OCI-LY7 (cell line): ENCODE data around the gene MAST2. TPM values are rescaled to one million over a fixed set of nuclear protein-coding genes. Genes with fewer than 3 reads are reported as not detected.

Experiments used
- BruUV-seq: library from RNA; stranded (reverse); fragments of 400-500 nt; replicated peaks from 2 replicates; lab custom pipeline; 2021; lab: Mats Ljungman, UMichigan
- CTCF ChIA-PET: fragments of 300-600 bp; sonication (Branson Sonifier 250); formaldehyde crosslinking; loops from one replicate; lab custom pipeline; 2022; ENCODE audit warnings: antibody characterized with exemption; ENCODE audit not compliant: unreplicated experiment; lab: Charles Lee
- POLR2A ChIA-PET: fragments of 300-600 bp; sonication (Branson Sonifier 250); formaldehyde crosslinking; loops from one replicate; lab custom pipeline; 2022; ENCODE audit warnings: antibody characterized with exemption; lab: Charles Lee
- DNase-seq: peaks from one replicate; pipeline ENCODE4 v3.0.0-alpha.2; 2015; ENCODE audit warnings: low spot score
- H2AFZ ChIP-seq: fragments of 200-600 bp; sonication (generic), shearing (Covaris generic); 2 replicates; pipeline ENCODE4 v1.6.1; 2014; ENCODE audit warnings: mild to moderate bottlenecking, antibody characterized with exemption, low read length, moderate library complexity
- H3K27ac ChIP-seq: fragments of 200-600 bp; sonication (generic); 2 replicates; pipeline ENCODE4 v1.5.1; 2014; ENCODE audit warnings: mixed run types, low read depth, mild to moderate bottlenecking, moderate library complexity, low read length, inconsistent platforms; ENCODE audit not compliant: poor library complexity, severe bottlenecking
- H3K36me3 ChIP-seq: fragments of 200-600 bp; sonication (generic); 2 replicates; pipeline ENCODE4 v1.6.1; 2014; ENCODE audit warnings: mild to moderate bottlenecking, antibody characterized with exemption, low read length, moderate library complexity, mixed read lengths; ENCODE audit not compliant: insufficient read depth
- H3K4me1 ChIP-seq: fragments of 200-600 bp; sonication (generic); 2 replicates; pipeline ENCODE4 v1.5.1; 2014; ENCODE audit warnings: mild to moderate bottlenecking, low read length; ENCODE audit not compliant: insufficient read depth, poor library complexity, severe bottlenecking
- H3K4me2 ChIP-seq: fragments of 200-600 bp; sonication (generic); 2 replicates; pipeline ENCODE4 v1.6.1; 2014; ENCODE audit warnings: mild to moderate bottlenecking, low read length
- H3K4me3 ChIP-seq: fragments of 200-600 bp; sonication (generic); 2 replicates; pipeline ENCODE4 v1.5.1; 2014; ENCODE audit warnings: mild to moderate bottlenecking, low read depth, low read length; ENCODE audit not compliant: poor library complexity, severe bottlenecking
- H3K79me2 ChIP-seq: fragments of 200-600 bp; sonication (generic); 2 replicates; pipeline ENCODE4 v1.6.1; 2016; ENCODE audit warnings: low read depth, mild to moderate bottlenecking, low read length, moderate library complexity, mixed read lengths; ENCODE audit not compliant: insufficient read depth
- H3K9me2 ChIP-seq: fragments of 200-600 bp; sonication (generic); 2 replicates; pipeline ENCODE4 v1.6.1; 2016; ENCODE audit warnings: mild to moderate bottlenecking, low read length, mixed read lengths; ENCODE audit not compliant: insufficient read depth
- H3K9me3 ChIP-seq: fragments of 200-600 bp; sonication (generic); 2 replicates; pipeline ENCODE4 v1.6.1; 2014; ENCODE audit warnings: mild to moderate bottlenecking, mixed run types, low read length, mixed read lengths
- H4K20me1 ChIP-seq: fragments of 200-600 bp; sonication (generic); 2 replicates; pipeline ENCODE4 v1.6.1; 2014; ENCODE audit warnings: mild to moderate bottlenecking, antibody characterized with exemption, low read length, moderate library complexity, mixed read lengths; ENCODE audit not compliant: insufficient read depth
- CTCF ChIP-seq: fragments of 200-600 bp; sonication (generic); conservative IDR thresholded peaks from 2 replicates; pipeline ENCODE4 v1.5.1; 2014; ENCODE audit warnings: mild to moderate bottlenecking, antibody characterized with exemption, low read length, moderate library complexity, mixed read lengths
- EZH2phosphoT487 ChIP-seq: fragments of 200-600 bp; sonication (generic); IDR thresholded peaks from 2 replicates; pipeline ENCODE4 v1.6.1; 2018; ENCODE audit warnings: low read depth, borderline replicate concordance, mild to moderate bottlenecking, mixed run types, antibody characterized with exemption, low read length, moderate library complexity, mixed read lengths
- intact Hi-C: fragments of 100-400 bp; cut with micrococcal nuclease; formaldehyde crosslinking; loops from one replicate; pipeline ENCODE4 v1.10.0; 2022; ENCODE audit not compliant: unreplicated experiment
- total RNA-seq, 2 experiments: library from RNA; depleted of rRNA in 1 of 2; stranded (reverse); fragments of >200 nt in 1 of 2; shearing (Covaris generic) in 1 of 2; gene quantifications; 2 replicates each; pipeline ENCODE4 v1.2.3, GENCODE V29; 2014 to 2022

MAST2 gene
- total RNA-seq, 2 experiments from 2014 or later: 32.1 to 67.2 TPM

- H3K27ac ChIP-seq: no peak overlapping the region
- POLR2A ChIA-PET: interaction anchor here (0.7 kb wide), 1 partner anchor 112 kb away, joined by 3 read pairs; no protein-coding TSS in a partner anchor
- H3K36me3 ChIP-seq: no peaks in the 10 kb centered on the region
- no peak for TF ChIP-seq CTCF
- no peak for TF ChIP-seq EZH2phosphoT487
- no peak overlapping the region for H3K4me3 ChIP-seq
- H3K9me3 ChIP-seq: no peaks in the 10 kb centered on the region
- no peaks in the 10 kb centered on the region for H3K9me2 ChIP-seq
- no peak for DNase-seq
- intact Hi-C loops: no loop called here
- CTCF ChIA-PET: no interaction called here
- H3K4me1 ChIP-seq: peaks cover 5% of the 10 kb centered on the region
- H2AFZ ChIP-seq: no peak overlapping the region
- no peaks in the 10 kb centered on the region for H4K20me1 ChIP-seq
- H3K79me2 ChIP-seq: no peaks in the 10 kb centered on the region
- no peak overlapping the region for H3K4me2 ChIP-seq
- no TSS peak for BruUV-seq
These were observed 41.1 kb upstream of the MAST2 start for GRCh38 chr1:45762291-45762690.

- no peak for DNase-seq
- intact Hi-C loops: no loop called here
- Histone ChIP-seq H3K27ac (no peak overlapping the region), H3K79me2 (no peaks in the 10 kb centered on the region), H3K36me3 (no peaks in the 10 kb centered on the region), H2AFZ (no peak overlapping the region), H3K4me1 (peaks cover 5% of the 10 kb centered on the region), H4K20me1 (no peaks in the 10 kb centered on the region), H3K4me2 (no peak overlapping the region), H3K9me3 (no peaks in the 10 kb centered on the region), H3K4me3 (no peak overlapping the region), H3K9me2 (no peaks in the 10 kb centered on the region)
- BruUV-seq: no TSS peak
- ChIA-PET POLR2A (interaction anchor here (0.6 to 1.4 kb wide), 4 partner anchors 13 to 407 kb away, joined by 3 to 4 read pairs (median 3); no protein-coding TSS in a partner anchor), CTCF (no interaction called here)
- TF ChIP-seq EZH2phosphoT487 (no peak), CTCF (no peak)
These were observed 37.2 kb upstream of the MAST2 start for GRCh38 chr1:45765999-45766792.

GRCh38 chr1:45767035-45767434, 36.4 kb upstream of the MAST2 start:
- Histone ChIP-seq H3K4me2 (no peak overlapping the region), H3K79me2 (no peaks in the 10 kb centered on the region), H4K20me1 (no peaks in the 10 kb centered on the region), H3K4me3 (no peak overlapping the region), H3K27ac (no peak overlapping the region), H3K9me3 (no peaks in the 10 kb centered on the region), H2AFZ (no peak overlapping the region), H3K36me3 (no peaks in the 10 kb centered on the region), H3K4me1 (peaks cover 5% of the 10 kb centered on the region), H3K9me2 (no peaks in the 10 kb centered on the region)
- ChIA-PET POLR2A (interaction anchor here (0.6 to 1.4 kb wide), 4 partner anchors 12 to 406 kb away, joined by 3 to 4 read pairs (median 4); no protein-coding TSS in a partner anchor), CTCF (no interaction called here)
- TF ChIP-seq CTCF (no peak), EZH2phosphoT487 (no peak)
- DNase-seq: no peak
- intact Hi-C loops: no loop called here
- BruUV-seq: no TSS peak
